Keratinocyte (primary cell): ENCODE measurements around the gene PKNOX2.

Experiments
- CTCF ChIP-seq, 3 experiments: IDR thresholded peaks in 1 of 3; conservative IDR thresholded peaks in 1 of 3; optimal IDR thresholded peaks in 1 of 3; 2 replicates in 2 of 3; 3 replicates in 1 of 3; pipeline versions ENCODE3 to v1.5.1; 2011; ENCODE audit warnings: low read length in 3 of 3, mild to moderate bottlenecking in 3 of 3, moderate library complexity in 2 of 3, control low read depth in 1 of 3, inconsistent platforms in 1 of 3; ENCODE audit not compliant: insufficient read depth in 2 of 3; ENCODE audit errors: extremely low read depth in 1 of 3
- EZH2 ChIP-seq: IDR thresholded peaks from one replicate; pipeline ENCODE4 v1.6.1; 2012; ENCODE audit warnings: inconsistent platforms, mild to moderate bottlenecking, low read length, moderate library complexity

DNA sequence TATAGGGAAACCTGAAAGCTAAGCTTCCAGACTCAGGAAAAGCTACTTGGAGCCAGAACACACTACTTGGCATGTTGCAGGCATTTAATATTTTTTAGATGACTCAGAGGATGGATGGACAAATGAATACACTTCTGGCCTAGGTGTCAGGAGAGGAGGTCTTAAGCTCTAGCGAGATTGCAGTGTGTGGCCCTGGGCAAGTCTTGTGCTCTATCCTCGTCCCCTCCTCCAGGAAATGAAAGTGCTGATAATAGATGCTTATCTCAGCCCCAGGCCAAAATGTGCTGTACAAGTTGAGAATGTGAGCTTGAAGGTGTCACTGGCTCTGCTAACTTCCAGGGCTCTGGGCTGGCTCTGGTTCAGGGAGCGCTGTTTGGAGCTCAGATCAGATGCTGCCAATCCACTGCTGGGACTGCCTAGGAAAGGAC lies 136.3 kb downstream of the PKNOX2 start:
- TF ChIP-seq CTCF (optimal IDR thresholded peaks at IDR 0.05 in 1 of 3, IDR thresholded peaks at IDR 0.05 in 1 of 3, conservative IDR thresholded peaks at IDR 0.05 in 1 of 3; ENCODE audit: extremely low read depth in 1 of 3, insufficient read depth in 2 of 3, low read length in 3 of 3) (no peak), EZH2 (no peak)
